ENCODE data around the gene MOB2. TPM values are rescaled to one million over a fixed set of nuclear protein-coding genes. Genes with fewer than 3 reads are reported as not detected.

MOB2 gene
- total RNA-seq, 1 donor from 2014 or later: 95.4 TPM

DNA sequence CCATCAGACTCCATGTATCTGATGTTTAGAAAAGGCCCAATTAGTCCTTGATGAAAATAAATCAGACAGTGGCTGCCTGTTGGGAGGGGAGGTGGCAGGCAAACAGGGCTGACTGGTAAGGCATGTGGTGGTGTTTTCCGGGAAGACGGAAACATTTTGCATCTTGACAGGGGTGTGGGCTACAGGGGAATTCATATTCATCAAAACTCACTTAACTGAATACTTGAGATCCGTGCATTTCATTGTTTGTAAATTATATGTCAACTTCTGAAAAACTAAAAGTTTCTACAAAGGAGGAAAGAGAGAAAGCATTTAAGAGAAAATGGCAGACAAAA, 10.1 kb upstream of the MOB2 start:
- DNase-seq (ENCODE audit: low spot score in 2 of 2): no peak
- peaks cover 0 to 6% of the 10 kb centered on the region in 2 donors for H3K4me1 ChIP-seq
- no peak overlapping the region for H3K27ac ChIP-seq
- H3K4me3 ChIP-seq: no peak overlapping the region
- no peaks in the 10 kb centered on the region for H3K27me3 ChIP-seq
- intact Hi-C loops (cut with DNase I): no loop called here
- no peaks in the 10 kb centered on the region for H3K9me3 ChIP-seq
- TF ChIP-seq, protein P1, sequence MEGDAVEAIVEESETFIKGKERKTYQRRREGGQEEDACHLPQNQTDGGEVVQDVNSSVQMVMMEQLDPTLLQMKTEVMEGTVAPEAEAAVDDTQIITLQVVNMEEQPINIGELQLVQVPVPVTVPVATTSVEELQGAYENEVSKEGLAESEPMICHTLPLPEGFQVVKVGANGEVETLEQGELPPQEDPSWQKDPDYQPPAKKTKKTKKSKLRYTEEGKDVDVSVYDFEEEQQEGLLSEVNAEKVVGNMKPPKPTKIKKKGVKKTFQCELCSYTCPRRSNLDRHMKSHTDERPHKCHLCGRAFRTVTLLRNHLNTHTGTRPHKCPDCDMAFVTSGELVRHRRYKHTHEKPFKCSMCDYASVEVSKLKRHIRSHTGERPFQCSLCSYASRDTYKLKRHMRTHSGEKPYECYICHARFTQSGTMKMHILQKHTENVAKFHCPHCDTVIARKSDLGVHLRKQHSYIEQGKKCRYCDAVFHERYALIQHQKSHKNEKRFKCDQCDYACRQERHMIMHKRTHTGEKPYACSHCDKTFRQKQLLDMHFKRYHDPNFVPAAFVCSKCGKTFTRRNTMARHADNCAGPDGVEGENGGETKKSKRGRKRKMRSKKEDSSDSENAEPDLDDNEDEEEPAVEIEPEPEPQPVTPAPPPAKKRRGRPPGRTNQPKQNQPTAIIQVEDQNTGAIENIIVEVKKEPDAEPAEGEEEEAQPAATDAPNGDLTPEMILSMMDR (IDR thresholded peaks at IDR 0.05): no peak
- H3K36me3 ChIP-seq: peaks cover 5 to 13% of the 10 kb centered on the region in 2 donors

DNA sequence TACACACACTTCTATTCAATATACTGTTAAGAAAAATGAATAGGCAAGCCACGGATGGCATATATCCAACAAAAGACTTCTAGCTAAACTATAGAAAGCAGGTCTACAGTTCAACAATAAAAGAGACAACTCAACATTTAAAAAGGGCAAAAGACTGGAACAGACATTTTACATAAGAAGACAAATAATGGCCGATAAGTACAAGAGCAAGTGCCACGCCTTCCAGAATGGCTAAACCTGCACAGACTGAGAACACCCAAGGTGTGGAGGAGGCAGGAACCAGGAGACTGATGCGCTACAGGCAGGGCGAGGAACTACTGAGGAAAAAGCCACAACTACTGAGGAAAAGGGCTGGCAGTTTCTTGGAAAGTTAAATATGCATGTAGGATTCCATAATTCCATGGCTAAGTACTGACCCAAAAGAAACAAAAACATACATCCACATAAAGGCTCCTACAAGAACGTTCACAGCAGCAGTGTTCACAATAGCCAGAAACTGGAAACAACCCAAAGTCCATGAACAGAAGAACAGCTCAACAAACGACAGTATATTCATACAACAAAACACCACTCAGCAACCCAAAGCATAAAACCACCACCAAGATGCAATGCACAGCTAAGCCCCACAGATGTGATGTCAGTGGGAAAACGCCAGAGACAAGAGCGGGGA, 9.6 kb upstream of the MOB2 start:
- TF ChIP-seq, protein P1 (IDR thresholded peaks at IDR 0.05): no peak
- Histone ChIP-seq H3K27ac (no peak overlapping the region), H3K9me3 (no peaks in the 10 kb centered on the region), H3K36me3 (peaks cover 5 to 13% of the 10 kb centered on the region in 2 donors), H3K4me1 (peaks cover 0 to 2% of the 10 kb centered on the region in 2 donors), H3K27me3 (no peaks in the 10 kb centered on the region), H3K4me3 (no peak overlapping the region)
- intact Hi-C loops (cut with DNase I): no loop called here
- no peak for DNase-seq (ENCODE audit: low spot score in 2 of 2)

DNA sequence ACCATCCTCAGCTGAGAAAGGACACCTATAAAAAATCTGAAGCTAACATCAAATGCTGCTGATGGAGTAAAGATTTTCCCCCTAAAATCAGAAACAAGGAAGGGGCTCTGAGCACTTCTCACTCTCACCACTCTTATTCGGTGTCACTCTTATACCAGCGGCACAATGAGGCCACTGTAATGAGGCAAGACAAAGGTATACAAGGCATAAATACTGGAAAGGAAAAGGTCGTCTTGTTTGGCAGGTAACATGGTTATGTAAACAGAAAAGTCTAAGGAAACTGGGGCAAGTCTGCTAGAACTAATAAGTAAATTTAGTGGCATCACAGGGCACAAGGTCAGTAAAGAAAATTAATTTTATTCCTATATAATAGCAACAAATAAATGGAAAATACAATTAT, 8.1 kb upstream of the MOB2 start:
- Histone ChIP-seq H3K36me3 (peaks cover 2 to 5% of the 10 kb centered on the region in 2 donors), H3K27ac (no peak overlapping the region), H3K9me3 (no peaks in the 10 kb centered on the region), H3K27me3 (no peaks in the 10 kb centered on the region), H3K4me1 (no peaks in the 10 kb centered on the region), H3K4me3 (no peak overlapping the region)
- intact Hi-C loops (cut with DNase I): no loop called here
- TF ChIP-seq, protein P1 (IDR thresholded peaks at IDR 0.05): no peak
- DNase-seq (ENCODE audit: low spot score in 2 of 2): no peak

DNA sequence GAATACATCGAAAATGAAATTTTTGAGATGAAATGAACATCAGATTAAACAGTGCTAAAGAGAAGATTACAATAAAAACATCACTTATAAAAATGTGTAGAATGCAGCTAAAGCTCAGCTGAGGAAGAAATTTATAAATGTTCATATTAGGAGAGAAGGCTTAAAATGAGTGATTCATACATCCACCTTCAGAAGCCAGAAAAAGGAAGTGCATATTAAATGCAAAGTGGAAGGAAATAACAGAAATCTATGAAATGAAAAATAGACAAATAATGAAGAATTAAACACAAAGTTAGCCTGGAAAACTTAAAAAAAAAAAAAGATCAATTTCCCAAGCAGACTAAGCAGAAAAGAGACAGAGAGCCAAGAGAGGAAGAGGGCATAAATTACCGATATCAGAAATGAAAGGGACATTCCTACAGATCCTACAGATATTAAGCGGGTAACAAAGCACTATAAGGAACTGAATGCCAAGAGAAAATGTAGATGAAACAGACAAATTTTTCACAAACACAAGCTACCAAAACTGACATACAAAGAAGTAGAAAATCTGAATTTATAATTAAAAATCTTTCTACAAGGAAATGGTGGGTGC, 7.2 kb upstream of the MOB2 start:
- peaks cover 0 to 1% of the 10 kb centered on the region in 2 donors for H3K4me1 ChIP-seq
- intact Hi-C loops (cut with DNase I): no loop called here
- no peaks in the 10 kb centered on the region for H3K36me3 ChIP-seq
- H3K27ac ChIP-seq: no peak overlapping the region
- TF ChIP-seq, protein P1 (IDR thresholded peaks at IDR 0.05): no peak
- no peak overlapping the region for H3K4me3 ChIP-seq
- H3K27me3 ChIP-seq: no peaks in the 10 kb centered on the region
- no peak for DNase-seq (ENCODE audit: low spot score in 2 of 2)
- no peaks in the 10 kb centered on the region for H3K9me3 ChIP-seq

DNA sequence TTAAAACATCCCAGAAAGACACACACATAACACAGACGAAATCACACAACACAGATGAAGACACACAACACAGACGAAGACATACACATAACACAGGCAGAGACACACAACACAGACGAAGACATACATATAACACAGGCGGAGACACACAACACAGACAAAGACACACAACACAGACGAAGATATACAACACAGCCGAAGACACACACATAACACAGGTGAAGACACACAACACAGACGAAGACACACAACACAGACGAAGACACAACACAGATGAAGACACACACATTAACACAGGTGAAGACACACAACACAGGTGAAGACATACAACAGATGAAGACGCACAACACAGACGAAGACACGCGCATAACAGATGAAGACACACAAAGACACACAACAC, 4.8 kb upstream of the MOB2 start:
- no peaks in the 10 kb centered on the region for H3K36me3 ChIP-seq
- TF ChIP-seq, protein P1 (IDR thresholded peaks at IDR 0.05): no peak
- H3K27me3 ChIP-seq: no peaks in the 10 kb centered on the region
- peaks cover 12 to 23% of the 10 kb centered on the region in 2 donors for H3K4me1 ChIP-seq
- H3K27ac ChIP-seq: no peak overlapping the region
- H3K9me3 ChIP-seq: no peaks in the 10 kb centered on the region
- DNase-seq (ENCODE audit: low spot score in 2 of 2): no peak
- intact Hi-C loops (cut with DNase I): no loop called here
- H3K4me3 ChIP-seq: no peak overlapping the region

Measured in ascending aorta (tissue), 2 donors.